ENCODE data around the gene TRAF3IP3.

Gene TRAF3IP3

DNA sequence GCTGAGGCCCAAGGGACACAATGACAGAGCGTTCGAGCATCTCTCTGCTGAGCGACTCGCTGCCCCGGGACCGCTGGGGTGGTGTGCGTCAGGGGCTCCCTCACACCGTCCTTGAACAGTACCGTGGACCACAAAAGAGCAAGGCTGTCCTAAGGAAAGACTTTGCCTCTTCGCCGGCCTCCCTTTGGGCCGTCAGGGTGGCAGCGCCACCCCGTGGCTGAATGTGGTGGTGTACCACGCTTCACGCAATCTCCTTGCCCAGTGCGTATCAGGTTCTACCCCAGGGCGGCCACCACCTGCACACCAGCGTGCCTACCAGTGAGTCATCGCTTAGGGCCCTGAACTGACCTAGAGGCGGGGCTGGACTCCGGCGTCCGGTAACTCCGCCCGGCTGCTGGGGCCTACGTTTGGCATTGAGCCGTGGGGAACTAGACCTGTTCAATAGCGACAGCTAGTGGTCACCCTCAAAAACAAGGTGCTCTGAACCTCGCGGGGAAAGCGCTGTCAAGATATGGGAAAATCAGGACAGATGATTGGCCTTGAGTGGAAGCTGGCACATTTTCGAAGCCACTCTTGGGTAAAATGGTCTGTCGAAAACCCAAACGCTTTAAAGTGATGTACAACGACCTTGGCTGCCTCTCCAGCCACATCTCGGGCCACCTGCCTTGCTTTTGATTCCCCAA, 8.1 kb upstream of the TRAF3IP3 start:
- H3K4me3 Mint-ChIP-seq, result peak overlapping the region; percentile 82
- no peaks in the 10 kb centered on the region for H3K9me3 Mint-ChIP-seq
- H3K27ac Mint-ChIP-seq, result peak overlapping the region; percentile 95
- H3K4me1 Mint-ChIP-seq (ENCODE audit: low read depth), result peaks cover 65% of the 10 kb centered on the region
- peak; percentile 94 for DNase-seq (ENCODE audit: low spot score)
- H3K27me3 Mint-ChIP-seq (ENCODE audit: low read depth), result no peaks in the 10 kb centered on the region
- no peaks in the 10 kb centered on the region for H3K36me3 Mint-ChIP-seq (ENCODE audit: low read depth)

DNA sequence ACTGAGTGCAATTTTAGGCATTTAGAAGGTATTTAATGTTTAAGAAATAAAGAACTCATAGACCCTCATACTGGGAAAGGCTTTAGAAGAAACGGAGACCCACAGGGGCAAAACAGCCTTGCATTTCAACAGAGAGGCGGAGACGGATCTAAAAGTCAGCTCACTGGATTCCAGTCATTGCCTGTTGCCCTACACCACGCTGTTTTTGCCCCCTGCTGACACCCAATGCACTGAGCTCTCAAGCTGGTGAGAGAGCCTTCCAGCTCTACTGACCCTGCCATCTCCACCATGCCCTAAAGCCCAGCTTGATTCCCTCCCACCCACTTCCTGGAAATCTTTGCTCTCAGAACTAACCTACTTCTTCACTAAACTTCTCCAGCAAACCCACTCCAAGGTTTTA, 7.2 kb upstream of the TRAF3IP3 start:
- Mint-ChIP-seq H3K9me3 (no peaks in the 10 kb centered on the region), H3K4me3 (peak overlapping the region; percentile 82), H3K27ac (peak overlapping the region; percentile 95), H3K4me1 (ENCODE audit: low read depth) (peaks cover 66% of the 10 kb centered on the region), H3K36me3 (ENCODE audit: low read depth) (no peaks in the 10 kb centered on the region), H3K27me3 (ENCODE audit: low read depth) (no peaks in the 10 kb centered on the region)
- no peak for DNase-seq (ENCODE audit: low spot score)

DNA sequence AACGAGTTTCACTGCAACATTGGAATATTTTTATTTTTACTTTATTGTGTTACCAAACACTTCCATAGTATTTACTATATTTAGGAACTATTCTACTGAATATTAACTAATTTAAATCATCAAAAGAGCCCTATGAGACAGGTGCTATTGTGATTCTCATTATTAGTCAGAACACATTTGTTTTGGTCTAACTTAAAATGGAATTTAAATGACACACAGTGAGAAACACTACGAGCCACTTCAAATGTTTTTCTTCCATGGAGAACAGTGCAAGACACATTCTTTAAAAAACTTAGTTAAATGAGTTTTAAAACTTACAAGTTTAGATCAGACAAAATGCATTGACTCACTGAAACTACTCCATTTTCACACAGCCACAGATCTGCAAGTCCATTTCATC, 6.6 kb upstream of the TRAF3IP3 start:
- Mint-ChIP-seq H3K4me1 (ENCODE audit: low read depth) (peaks cover 69% of the 10 kb centered on the region), H3K9me3 (no peaks in the 10 kb centered on the region), H3K4me3 (peak overlapping the region; percentile 41), H3K36me3 (ENCODE audit: low read depth) (no peaks in the 10 kb centered on the region), H3K27me3 (ENCODE audit: low read depth) (no peaks in the 10 kb centered on the region), H3K27ac (peak overlapping the region; percentile 77)
- no peak for DNase-seq (ENCODE audit: low spot score)

DNA sequence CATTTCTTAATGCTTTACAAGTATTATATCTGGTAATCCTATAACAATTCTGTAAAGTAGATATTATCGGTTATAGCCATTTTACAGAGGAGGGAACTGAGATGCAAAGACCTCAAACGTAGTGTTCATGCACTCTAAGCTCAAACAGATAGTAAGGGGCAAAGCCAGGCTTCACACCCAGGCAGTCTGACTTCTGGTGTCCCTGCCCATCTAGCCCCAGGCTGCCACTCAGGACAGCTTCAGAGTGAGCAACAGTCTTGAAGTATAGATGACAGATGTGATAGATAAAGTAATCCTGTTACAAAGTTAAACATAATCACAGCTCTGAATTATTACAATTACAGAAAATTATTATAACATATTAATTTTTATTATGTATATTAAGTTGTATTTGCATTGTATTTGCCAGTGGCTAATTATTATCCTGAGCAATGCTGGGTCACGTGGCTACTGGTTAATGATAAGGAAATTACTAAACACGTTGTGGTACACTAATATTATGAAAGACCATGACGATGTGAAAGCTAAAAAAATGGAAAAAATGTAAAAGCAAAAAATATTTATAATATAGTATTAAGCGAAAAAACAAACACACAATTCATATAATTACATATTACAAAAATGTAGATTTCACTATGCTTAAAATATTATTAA, 6.1 kb upstream of the TRAF3IP3 start:
- H3K27me3 Mint-ChIP-seq (ENCODE audit: low read depth), result no peaks in the 10 kb centered on the region
- no peaks in the 10 kb centered on the region for H3K36me3 Mint-ChIP-seq (ENCODE audit: low read depth)
- peaks cover 71% of the 10 kb centered on the region for H3K4me1 Mint-ChIP-seq (ENCODE audit: low read depth)
- peak overlapping the region; percentile 77 for H3K27ac Mint-ChIP-seq
- no peaks in the 10 kb centered on the region for H3K9me3 Mint-ChIP-seq
- DNase-seq (ENCODE audit: low spot score), result no peak
- peak overlapping the region; percentile 41 for H3K4me3 Mint-ChIP-seq

DNA sequence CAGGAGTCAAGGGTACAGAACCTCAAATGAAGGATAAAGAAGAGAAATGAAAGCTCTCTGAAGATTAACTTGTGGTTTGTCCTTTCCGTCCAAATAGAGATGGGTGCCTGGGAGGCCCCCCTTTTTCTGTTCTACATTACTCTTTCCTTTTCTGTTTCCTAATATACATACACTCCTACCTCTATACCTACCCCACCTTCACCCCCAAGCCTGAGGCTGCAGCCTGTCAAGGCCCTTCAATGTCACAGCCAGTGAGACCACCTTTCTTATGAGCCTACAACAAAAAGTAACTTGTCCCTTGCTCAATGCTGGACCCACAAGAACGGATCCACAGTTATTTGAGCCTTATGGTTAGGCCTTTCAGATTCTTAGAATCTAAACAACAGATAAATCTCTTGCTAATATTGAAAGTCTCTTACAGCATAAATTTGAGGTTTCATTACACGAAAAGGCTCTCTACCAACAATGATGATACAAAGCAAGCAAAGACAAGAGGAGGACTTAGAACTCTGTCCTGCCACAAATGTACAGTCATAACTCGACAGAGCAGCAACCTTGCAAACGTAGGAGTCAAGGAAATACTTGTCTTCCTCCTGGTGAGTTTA, 4.1 kb upstream of the TRAF3IP3 start:
- H3K27ac Mint-ChIP-seq, result peak overlapping the region; percentile 99
- H3K4me3 Mint-ChIP-seq, result peak overlapping the region; percentile 80
- no peaks in the 10 kb centered on the region for H3K9me3 Mint-ChIP-seq
- peaks cover 75% of the 10 kb centered on the region for H3K4me1 Mint-ChIP-seq (ENCODE audit: low read depth)
- peak; percentile 73 for DNase-seq (ENCODE audit: low spot score)
- peaks cover 13% of the 10 kb centered on the region for H3K36me3 Mint-ChIP-seq (ENCODE audit: low read depth)
- H3K27me3 Mint-ChIP-seq (ENCODE audit: low read depth), result no peaks in the 10 kb centered on the region

DNA sequence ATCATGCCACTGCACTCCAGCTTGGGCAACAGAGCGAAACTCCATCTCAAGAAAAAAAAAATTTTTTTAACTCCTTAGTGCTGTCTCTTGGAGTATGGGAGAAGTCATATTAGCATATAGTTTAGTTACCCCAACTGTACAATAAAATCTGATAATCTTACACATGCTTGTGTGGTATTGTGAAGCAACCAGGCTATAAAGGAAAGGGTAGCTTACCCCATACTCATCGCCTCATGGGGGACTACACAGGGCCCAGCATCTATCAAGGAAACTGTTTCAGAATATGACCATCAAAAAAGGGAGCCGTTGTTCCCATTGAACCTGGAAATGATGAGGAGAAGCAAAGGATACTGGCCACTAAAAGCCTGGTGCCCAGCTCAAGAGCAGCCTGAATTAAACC, 3.0 kb upstream of the TRAF3IP3 start:
- DNase-seq (ENCODE audit: low spot score), result no peak
- Mint-ChIP-seq H3K27me3 (ENCODE audit: low read depth) (no peaks in the 10 kb centered on the region), H3K4me1 (ENCODE audit: low read depth) (peaks cover 65% of the 10 kb centered on the region), H3K36me3 (ENCODE audit: low read depth) (peaks cover 24% of the 10 kb centered on the region), H3K27ac (peak overlapping the region; percentile 99), H3K4me3 (peak overlapping the region; percentile 80), H3K9me3 (no peaks in the 10 kb centered on the region)

DNA sequence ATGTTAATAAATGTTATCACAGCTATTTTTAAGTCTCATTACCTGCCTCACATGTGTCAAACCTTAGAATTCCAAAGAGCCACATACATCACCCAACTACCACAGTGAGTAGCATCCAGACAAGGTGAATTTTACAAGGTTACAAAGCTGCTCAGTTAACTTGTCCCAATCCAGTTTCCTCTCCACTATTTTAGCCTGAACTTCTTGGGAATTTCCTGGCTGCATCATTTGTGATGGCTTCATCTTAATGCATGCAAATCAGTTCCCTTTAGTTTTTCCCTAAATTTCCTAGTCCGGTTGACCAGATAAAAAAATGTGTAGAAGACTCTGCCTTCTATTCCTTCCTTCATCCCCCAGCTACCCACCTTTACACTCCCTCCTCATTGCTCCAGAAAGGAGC, 597 bp upstream of the TRAF3IP3 start:
- peak overlapping the region; percentile 98 for H3K4me3 Mint-ChIP-seq
- H3K4me1 Mint-ChIP-seq (ENCODE audit: low read depth), result peaks cover 69% of the 10 kb centered on the region
- peaks cover 48% of the 10 kb centered on the region for H3K36me3 Mint-ChIP-seq (ENCODE audit: low read depth)
- no peaks in the 10 kb centered on the region for H3K9me3 Mint-ChIP-seq
- peak overlapping the region; percentile 97 for H3K27ac Mint-ChIP-seq
- H3K27me3 Mint-ChIP-seq (ENCODE audit: low read depth), result no peaks in the 10 kb centered on the region
- DNase-seq (ENCODE audit: low spot score), result no peak

DNA sequence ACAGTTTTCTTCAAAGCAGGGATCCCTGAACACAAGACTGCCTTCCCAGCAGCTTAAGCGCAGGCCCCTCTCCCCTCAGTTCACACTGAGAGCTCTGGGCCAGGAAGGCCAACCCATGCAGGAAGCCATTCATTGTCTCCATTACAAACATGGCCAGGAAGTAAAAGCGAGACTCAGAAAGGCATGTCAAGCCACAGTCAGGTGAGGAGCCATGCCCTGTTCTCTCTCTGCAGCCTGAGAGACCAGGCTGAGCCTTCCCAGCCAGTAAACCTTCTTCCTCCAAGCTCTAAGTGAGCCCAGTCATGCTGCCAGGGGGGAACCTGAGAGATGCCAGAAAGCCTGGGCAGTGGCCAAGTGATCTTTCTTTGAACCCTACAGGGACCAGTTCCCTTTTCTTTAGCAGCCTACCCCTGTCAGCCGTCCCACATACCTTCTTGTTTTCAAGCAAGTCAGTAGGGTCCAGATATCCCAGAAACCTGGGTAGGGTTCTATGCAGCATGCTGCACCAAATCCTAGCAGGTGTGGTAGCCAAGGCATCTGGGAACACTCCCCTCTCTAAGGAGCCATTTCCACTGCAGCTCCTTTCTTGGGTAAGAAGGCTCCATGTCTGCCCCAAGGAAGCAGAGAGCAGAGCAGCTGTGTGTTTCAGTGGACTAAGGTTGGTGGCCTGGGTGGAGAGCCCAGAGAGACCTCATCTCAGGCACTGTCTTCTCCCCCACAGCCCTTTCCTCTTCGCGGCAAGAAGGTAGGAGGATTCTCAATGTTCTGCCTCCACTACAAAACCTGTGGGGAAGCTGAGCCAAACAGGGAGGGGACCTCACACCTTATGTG, 977 bp downstream of the TRAF3IP3 start:
- Mint-ChIP-seq H3K27me3 (ENCODE audit: low read depth) (no peaks in the 10 kb centered on the region), H3K27ac (peak overlapping the region; percentile 97), H3K9me3 (no peaks in the 10 kb centered on the region), H3K4me1 (ENCODE audit: low read depth) (peaks cover 65% of the 10 kb centered on the region), H3K4me3 (peak overlapping the region; percentile 98), H3K36me3 (ENCODE audit: low read depth) (peaks cover 63% of the 10 kb centered on the region)
- DNase-seq (ENCODE audit: low spot score), result peak; percentile 49

DNA sequence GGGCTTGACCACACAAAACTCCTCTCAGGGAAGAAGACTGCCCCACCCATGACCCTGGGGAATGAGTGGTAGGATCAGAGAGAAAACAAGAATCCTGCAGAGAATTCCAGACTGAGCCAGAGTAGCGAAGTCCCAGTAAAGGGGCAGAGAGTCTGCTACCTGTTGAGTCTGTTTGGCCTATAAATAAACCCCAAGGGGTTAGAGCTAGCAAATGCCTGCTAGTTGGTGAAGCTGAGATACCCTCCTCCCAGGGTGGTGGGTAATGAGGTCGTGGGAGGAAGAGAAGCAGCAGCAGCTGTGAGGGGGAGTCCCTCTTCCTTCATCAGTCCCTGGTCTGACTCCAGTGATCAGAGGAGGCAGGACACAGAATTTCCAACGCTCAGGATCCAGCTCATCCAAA, 2.5 kb downstream of the TRAF3IP3 start:
- Mint-ChIP-seq H3K27ac (peak overlapping the region; percentile 79), H3K9me3 (no peaks in the 10 kb centered on the region), H3K36me3 (ENCODE audit: low read depth) (peaks cover 78% of the 10 kb centered on the region), H3K4me1 (ENCODE audit: low read depth) (peaks cover 66% of the 10 kb centered on the region), H3K4me3 (peak overlapping the region; percentile 98), H3K27me3 (ENCODE audit: low read depth) (no peaks in the 10 kb centered on the region)
- no peak for DNase-seq (ENCODE audit: low spot score)

DNA sequence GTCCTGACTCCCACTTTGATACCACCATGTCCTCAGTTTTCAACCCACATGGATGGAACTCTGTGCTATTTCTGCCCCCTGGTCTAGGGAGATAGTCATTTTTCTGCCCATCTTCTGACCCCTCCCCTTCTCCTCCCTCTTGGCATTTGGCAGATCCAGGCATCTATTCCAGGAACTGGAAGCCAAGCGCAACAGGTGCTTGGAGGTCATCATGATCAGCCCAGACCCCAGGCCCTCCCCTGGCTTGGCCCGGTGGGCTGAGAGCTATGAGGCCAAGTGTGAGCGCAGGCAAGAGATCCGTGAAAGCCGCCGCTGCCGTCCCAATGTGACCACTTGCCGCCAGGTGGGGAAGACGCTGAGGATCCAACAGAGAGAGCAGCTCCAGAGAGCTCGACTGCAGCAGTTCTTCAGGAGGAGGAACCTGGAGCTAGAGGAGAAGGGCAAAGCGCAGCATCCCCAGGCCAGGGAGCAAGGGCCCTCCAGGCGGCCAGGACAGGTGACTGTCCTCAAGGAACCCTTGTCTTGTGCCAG, 4.0 kb downstream of the TRAF3IP3 start:
- no peaks in the 10 kb centered on the region for H3K27me3 Mint-ChIP-seq (ENCODE audit: low read depth)
- H3K36me3 Mint-ChIP-seq (ENCODE audit: low read depth), result peaks cover 90% of the 10 kb centered on the region
- no peaks in the 10 kb centered on the region for H3K9me3 Mint-ChIP-seq
- H3K4me1 Mint-ChIP-seq (ENCODE audit: low read depth), result peaks cover 64% of the 10 kb centered on the region
- no peak for DNase-seq (ENCODE audit: low spot score)
- peak overlapping the region; percentile 98 for H3K4me3 Mint-ChIP-seq
- H3K27ac Mint-ChIP-seq, result peak overlapping the region; percentile 45

DNA sequence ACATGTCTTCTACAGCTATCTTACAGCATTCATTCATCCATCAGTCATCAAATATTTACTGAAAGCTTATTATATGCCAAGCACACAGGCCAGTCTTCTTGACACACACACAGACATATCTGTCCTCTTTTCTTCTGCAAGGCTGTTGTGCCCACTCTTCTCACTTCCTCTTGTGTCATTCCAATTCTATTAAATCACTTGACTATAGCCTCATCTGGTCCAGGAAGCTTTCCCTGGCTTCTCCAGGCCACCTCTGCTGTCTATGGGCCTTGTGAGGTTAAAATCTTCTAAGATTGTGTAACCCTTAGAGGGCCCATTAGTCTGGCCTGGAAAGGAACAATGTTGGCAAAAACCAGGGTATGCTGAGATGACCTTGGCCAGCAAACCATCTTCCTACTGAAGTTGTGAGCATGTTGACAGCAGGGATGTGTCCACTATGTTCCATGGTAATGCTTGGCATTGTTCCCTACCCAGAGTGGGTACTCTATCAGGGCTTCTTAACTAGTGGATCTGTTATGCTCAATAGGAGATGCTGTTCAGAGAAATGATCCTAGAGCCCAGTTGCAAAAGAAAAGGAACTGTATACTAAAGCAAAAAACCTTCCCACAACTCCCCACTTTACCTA, 5.3 kb downstream of the TRAF3IP3 start:
- no peak for DNase-seq (ENCODE audit: low spot score)
- H3K27ac Mint-ChIP-seq, result peak overlapping the region; percentile 76
- H3K4me3 Mint-ChIP-seq, result peak overlapping the region; percentile 98
- H3K27me3 Mint-ChIP-seq (ENCODE audit: low read depth), result no peaks in the 10 kb centered on the region
- H3K36me3 Mint-ChIP-seq (ENCODE audit: low read depth), result peaks cover 93% of the 10 kb centered on the region
- peaks cover 63% of the 10 kb centered on the region for H3K4me1 Mint-ChIP-seq (ENCODE audit: low read depth)
- H3K9me3 Mint-ChIP-seq, result no peaks in the 10 kb centered on the region

DNA sequence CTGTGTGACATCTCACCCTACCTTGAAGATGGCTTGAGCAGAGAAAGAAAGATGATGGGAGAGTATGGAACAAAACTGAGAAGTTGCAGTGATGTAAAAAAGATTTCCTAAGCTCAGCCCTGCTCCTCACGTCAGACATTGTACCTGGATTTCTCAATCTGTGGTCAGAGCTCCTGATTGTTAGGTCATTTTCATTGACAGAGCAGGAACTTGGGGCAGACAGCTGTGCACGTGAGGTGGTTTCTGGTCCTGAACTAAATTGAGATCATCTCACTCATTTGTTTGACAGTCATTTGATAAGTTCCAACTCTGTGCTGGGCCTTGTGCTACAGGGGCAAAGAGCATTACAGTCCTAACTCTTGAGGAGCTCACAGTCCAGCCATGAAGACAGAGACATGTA, 10.2 kb downstream of the TRAF3IP3 start:
- no peak for DNase-seq (ENCODE audit: low spot score)
- peaks cover 57% of the 10 kb centered on the region for H3K36me3 Mint-ChIP-seq (ENCODE audit: low read depth)
- H3K4me1 Mint-ChIP-seq (ENCODE audit: low read depth), result peaks cover 58% of the 10 kb centered on the region
- H3K27me3 Mint-ChIP-seq (ENCODE audit: low read depth), result no peaks in the 10 kb centered on the region
- no peaks in the 10 kb centered on the region for H3K9me3 Mint-ChIP-seq
- H3K27ac Mint-ChIP-seq, result peak overlapping the region; percentile 85
- no peak overlapping the region for H3K4me3 Mint-ChIP-seq

DNA sequence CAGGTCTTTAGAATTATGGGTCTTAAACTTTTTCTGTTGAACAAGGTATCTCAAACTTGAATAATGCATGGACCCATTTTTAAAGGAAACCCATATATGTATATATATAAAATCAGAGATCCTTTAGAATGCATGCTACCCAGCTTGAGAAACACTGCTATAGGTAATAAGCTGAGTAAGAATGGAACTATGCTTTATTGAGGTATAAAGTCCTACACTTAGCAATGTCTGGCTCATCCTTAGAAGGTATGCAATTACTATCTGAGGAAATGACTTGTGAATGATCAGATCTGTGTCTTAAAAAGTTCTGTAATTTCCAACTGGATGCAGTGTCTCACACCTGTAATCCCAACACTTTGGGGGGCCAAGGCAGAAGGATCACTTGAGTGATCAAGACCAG, 11.2 kb downstream of the TRAF3IP3 start:
- H3K27ac Mint-ChIP-seq, result peak overlapping the region; percentile 85
- H3K4me3 Mint-ChIP-seq, result no peak overlapping the region
- peaks cover 48% of the 10 kb centered on the region for H3K4me1 Mint-ChIP-seq (ENCODE audit: low read depth)
- no peak for DNase-seq (ENCODE audit: low spot score)
- H3K9me3 Mint-ChIP-seq, result no peaks in the 10 kb centered on the region
- no peaks in the 10 kb centered on the region for H3K27me3 Mint-ChIP-seq (ENCODE audit: low read depth)
- peaks cover 47% of the 10 kb centered on the region for H3K36me3 Mint-ChIP-seq (ENCODE audit: low read depth)

All from T-helper 2 cell treated with Interferon-gamma antibody and Interleukin-4, amounts not matched to agents 5 μg/mL and 100 μg/mL, for 36 hours (primary cell).